Glomerular visceral epithelial cell (primary cell): Measurements from ENCODE around the gene PCDHGB4.
"Not testable (repeated sequence)": the region's sequence is repeated elsewhere in the genome, so short reads cannot be mapped to it uniquely, and the experiment has no call there.

Experiments used
- DNase-seq: peaks from one replicate; pipeline ENCODE4 v3.0.0-alpha.2; 2016; ENCODE audit errors: extremely low spot score

The PCDHGB4 gene

GRCh38 chr5:141398608-141399007 is 11.1 kb downstream of the PCDHGB4 start:
- no peak for DNase-seq

DNA sequence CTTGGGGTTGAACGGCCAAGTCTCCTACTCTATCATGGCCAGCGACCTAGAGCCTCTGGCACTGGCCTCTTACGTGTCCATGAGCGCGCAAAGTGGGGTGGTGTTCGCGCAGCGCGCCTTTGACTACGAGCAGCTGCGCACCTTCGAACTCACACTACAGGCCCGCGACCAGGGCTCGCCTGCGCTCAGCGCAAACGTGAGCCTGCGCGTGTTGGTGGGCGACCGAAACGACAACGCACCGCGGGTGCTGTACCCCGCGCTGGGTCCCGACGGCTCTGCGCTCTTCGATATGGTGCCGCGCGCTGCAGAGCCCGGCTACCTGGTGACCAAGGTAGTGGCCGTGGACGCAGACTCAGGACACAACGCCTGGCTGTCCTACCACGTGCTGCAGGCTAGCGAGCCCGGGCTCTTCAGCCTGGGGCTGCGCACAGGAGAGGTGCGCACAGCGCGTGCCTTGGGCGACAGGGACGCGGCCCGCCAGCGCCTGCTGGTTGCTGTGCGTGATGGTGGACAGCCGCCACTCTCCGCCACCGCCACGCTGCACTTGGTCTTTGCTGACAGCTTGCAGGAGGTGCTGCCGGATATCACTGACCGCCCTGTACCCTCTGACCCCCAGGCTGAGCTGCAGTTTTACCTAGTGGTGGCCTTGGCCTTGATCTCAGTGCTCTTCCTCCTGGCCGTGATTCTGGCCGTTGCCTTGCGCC is 12.2 kb downstream of the PCDHGB4 start:
- DNase-seq: no peak

DNA sequence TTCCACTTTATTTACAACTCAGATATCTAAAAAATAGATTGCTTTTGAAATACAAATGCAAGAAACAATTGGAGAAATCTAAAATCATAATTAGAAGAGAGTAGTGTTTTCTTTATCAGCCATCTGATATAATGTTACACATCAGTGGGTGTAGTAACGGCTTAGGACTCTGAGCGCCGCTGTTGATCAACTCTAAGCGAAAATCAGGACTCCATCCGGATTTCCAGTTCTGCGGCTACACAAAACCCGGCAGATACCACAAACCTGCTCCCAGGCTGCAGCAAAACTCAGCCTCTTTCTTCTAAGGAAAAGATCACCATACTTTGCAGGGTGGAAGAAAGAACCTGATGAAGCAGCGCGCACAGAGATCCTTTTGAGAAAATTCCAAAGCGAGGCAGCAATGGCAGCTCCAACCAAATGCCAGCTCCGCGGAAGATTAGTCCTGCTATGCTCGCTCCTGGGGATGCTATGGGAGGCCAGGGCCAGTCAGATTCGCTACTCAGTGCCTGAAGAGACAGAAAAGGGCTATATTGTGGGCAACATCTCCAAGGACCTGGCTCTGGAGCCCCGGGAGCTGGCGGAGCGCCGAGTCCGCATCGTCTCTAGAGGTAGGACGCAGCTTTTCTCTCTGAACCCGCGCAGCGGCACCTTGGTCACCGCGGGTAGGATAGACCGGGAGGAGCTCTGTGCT is 15.2 kb downstream of the PCDHGB4 start, which contains the start of gene PCDHGA9:
Gene PCDHGA9, plus strand, starts transcription at position 226 of the 691 bp plus-strand sequence. Its CDS starts 175 bp downstream, at position 401.
- DNase-seq: peak; percentile 23

- no peak for DNase-seq
Observed at GRCh38 chr5:141403387-141403786, 15.9 kb downstream of the PCDHGB4 start.

- DNase-seq: peak; percentile 71
Observed at GRCh38 chr5:141407790-141408505, 20.4 kb downstream of the PCDHGB4 start, which contains the start of gene PCDHGB6. TSS of gene PCDHGB6 (plus strand) at chr5:141408021. CDS start at chr5:141408203, 182 bp downstream.

- DNase-seq: no peak
Observed at GRCh38 chr5:141409598-141410306, 22.3 kb downstream of the PCDHGB4 start.

DNA sequence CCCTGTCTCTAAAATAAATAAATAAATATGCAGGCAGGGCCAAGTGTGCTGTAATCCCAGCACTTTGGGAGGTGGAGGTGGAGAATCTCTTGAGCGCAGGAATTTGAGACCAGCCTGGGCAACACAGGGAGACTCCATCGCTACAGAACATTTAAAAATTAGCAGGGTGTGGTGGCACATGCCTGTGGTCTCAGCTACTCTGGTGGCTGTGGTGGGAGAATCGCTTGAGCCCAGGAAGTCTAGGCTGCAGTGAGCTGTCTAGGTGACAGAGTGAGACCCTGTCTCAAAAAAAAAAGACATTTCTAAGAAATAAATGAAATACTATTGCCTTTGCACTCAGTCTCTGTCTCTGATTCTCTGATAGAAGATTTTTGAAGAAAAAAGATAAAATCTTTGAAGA is 24.1 kb downstream of the PCDHGB4 start:
- DNase-seq: no peak

GRCh38 chr5:141412854-141413539 is 25.5 kb downstream of the PCDHGB4 start, which contains the start of gene PCDHGA10:
TSS of gene PCDHGA10 (plus strand) at chr5:141412987. CDS start at chr5:141413176, 189 bp downstream.
- peak; percentile 59 for DNase-seq

DNA sequence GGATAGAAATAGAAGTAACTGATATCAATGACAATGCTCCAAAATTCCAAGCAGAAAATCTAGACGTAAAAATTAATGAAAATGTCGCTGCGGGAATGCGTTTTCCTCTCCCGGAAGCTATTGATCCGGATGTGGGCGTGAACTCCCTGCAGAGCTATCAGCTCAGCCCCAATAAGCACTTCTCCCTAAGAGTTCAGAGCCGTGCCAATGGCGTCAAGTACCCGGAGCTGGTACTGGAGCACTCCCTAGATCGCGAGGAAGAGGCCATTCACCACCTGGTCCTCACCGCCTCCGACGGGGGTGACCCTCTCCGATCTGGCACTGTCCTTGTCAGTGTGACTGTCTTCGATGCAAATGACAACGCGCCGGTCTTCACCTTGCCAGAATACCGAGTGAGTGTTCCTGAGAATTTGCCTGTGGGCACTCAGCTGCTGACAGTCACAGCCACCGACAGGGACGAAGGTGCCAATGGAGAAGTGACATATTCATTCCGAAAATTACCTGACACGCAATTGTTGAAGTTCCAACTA is 26.1 kb downstream of the PCDHGB4 start:
- DNase-seq: no peak

DNA sequence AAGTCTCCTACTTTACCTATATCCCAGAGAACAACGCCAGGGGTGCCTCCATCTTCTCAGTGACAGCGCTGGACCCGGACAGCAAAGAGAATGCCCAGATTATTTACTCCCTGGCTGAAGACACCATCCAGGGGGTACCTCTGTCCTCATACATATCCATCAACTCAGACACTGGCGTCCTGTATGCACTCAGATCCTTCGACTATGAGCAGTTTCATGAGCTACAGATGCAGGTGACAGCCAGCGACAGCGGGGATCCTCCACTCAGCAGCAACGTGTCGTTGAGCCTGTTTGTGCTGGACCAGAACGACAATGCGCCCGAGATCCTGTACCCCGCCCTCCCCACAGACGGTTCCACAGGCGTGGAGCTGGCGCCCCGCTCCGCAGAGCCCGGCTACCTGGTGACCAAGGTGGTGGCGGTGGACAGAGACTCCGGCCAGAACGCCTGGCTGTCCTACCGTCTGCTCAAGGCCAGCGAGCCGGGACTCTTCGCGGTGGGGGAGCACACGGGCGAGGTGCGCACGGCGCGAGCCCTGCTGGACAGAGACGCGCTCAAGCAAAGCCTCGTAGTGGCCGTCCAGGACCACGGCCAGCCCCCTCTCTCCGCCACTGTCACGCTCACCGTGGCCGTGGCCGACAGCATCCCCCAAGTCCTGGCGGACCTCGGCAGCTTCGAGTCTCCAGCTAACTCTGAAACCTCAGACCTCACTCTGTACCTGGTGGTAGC is 27.2 kb downstream of the PCDHGB4 start:
- not testable (repeated sequence) for DNase-seq

DNA sequence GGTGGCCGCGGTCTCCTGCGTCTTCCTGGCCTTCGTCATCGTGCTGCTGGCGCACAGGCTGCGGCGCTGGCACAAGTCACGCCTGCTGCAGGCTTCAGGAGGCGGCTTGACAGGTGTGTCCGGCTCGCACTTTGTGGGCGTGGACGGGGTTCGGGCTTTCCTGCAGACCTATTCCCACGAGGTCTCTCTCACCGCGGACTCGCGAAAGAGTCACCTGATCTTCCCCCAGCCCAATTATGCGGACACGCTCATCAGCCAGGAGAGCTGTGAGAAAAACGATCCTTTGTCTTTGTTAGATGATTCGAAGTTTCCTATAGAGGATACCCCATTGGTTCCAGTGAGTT is 27.7 kb downstream of the PCDHGB4 start:
- DNase-seq: not testable (repeated sequence)

- DNase-seq: not testable (repeated sequence)
Observed at GRCh38 chr5:141417494-141418172, 30.1 kb downstream of the PCDHGB4 start, which contains the start of gene PCDHGB7. TSS of gene PCDHGB7 (plus strand) at chr5:141417677. CDS start at chr5:141417860, 183 bp downstream.

DNA sequence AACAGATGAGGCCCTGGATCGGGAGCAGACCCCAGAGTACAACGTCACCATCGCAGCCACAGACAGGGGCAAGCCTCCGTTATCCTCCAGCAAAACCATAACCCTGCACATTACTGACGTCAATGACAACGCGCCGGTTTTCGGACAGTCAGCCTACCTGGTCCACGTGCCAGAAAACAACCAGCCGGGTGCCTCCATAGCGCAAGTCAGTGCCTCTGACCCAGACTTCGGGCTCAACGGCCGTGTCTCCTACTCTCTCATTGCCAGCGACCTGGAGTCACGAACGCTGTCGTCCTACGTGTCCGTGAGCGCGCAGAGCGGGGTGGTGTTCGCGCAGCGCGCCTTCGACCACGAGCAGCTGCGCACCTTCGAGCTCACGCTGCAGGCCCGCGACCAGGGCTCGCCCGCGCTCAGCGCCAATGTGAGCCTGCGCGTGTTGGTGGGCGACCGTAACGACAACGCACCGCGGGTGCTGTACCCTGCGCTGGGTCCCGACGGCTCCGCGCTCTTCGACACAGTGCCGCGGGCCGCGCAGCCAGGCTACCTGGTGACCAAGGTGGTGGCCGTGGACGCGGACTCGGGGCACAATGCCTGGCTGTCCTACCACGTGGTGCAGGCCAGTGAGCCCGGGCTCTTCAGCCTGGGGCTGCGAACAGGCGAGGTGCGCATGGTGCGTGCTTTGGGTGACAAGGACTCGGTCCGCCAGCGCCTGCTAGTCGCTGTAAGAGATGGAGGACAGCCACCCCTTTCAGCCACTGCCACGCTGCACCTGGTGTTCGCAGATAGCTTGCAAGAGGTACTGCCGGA is 31.8 kb downstream of the PCDHGB4 start:
- DNase-seq: no peak

GRCh38 chr5:141420855-141421488 is 33.5 kb downstream of the PCDHGB4 start, which contains the start of gene PCDHGA11:
TSS of gene PCDHGA11 (plus strand) at chr5:141421051. CDS start at chr5:141421228, 177 bp downstream.
- DNase-seq: peak; percentile 53

DNA sequence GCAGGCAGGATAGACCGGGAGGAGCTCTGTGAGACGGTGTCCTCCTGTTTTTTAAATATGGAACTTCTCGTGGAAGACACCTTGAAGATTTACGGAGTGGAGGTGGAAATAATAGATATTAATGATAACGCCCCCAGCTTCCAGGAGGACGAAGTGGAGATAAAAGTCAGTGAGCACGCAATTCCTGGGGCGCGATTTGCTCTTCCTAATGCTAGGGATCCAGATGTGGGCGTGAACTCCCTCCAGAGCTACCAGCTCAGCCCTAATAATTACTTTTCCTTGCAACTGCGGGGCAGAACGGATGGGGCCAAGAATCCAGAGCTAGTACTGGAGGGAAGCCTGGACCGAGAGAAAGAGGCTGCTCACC is 34.0 kb downstream of the PCDHGB4 start:
- DNase-seq: no peak

DNA sequence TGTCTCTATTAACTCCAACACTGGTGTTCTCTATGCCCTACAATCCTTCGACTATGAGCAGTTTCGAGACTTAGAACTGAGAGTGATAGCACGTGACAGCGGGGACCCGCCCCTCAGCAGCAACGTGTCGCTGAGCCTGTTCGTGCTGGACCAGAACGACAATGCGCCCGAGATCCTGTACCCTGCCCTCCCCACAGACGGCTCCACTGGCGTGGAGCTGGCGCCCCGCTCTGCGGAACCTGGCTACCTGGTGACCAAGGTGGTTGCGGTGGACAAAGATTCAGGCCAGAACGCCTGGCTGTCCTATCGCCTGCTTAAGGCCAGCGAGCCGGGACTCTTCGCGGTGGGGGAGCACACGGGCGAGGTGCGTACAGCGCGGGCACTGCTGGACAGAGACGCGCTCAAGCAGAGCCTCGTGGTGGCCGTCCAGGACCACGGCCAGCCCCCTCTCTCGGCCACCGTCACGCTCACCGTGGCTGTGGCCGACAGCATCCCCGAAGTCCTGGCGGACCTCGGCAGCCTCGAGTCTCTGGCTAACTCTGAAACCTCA is 35.3 kb downstream of the PCDHGB4 start:
- no peak for DNase-seq

DNA sequence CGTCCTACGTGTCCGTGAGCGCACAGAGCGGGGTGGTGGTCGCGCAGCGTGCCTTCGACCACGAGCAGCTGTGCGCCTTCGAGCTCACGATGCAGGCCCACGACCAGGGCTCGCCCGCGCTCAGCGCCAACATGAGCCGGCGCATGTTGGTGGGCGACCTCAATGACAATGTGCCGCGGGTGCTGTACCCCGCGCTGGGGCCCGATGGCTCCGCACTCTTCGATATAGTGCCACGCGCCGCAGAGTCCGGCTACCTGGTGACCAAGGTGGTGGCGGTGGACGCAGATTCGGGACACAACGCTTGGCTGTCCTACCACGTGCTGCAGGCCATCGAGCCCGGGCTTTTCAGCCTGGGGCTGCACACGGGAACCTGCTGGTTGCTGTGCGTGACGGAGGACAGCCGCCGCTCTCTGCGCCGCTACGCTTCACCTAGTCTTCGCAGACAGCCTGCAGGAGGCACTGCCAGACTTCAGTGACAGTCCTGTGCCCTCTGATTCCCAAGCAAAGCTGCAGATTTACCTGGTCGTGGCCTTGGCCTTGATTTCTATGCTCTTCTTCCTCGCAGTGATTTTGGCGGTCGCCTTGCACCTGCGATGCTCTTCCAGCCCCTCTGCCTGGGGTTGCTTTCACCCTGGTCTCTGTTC is 40.4 kb downstream of the PCDHGB4 start:
- no peak for DNase-seq
